ENCODE data around the gene RICTOR.

RICTOR gene

DNA sequence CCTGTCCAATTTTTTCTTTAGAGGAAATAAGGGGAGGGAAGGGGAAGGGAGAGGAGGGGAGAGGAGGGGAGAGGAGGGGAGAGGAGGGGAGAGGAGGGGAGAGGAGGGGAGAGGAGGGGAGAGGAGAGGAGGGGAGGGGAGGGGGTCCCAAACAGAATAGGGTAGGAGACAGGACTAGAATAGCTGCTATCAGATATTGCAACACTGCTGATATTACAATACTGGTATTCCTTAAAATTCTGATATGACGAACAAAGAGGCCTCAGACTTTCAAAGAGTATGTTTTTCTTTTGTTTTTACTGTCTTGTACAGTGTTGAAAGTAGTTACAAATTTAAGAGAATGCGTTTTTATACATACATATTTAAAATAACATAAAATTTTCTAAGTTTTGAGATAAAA, 67.5 kb downstream of the RICTOR start:
- no peak for TF ChIP-seq CTCF (IDR thresholded peaks at IDR 0.05; ENCODE audit: low read depth, low read length, missing control alignments)

GRCh38 chr5:39005566-39006232, 68.5 kb downstream of the RICTOR start:
- Histone ChIP-seq H3K27me3 (replicated peaks) (no peaks in the 10 kb centered on the region), H3K27ac (no peak overlapping the region), H3K4me3 (ENCODE audit: low read depth, low read length) (no peak overlapping the region), H3K36me3 (replicated peaks) (no peaks in the 10 kb centered on the region)
- peak; percentile 51 for TF ChIP-seq CTCF (IDR thresholded peaks at IDR 0.05; ENCODE audit: low read depth, low read length, missing control alignments)
- DNase-seq = peak; percentile 20
- in situ Hi-C loops (cut with HindIII; ENCODE audit: low pct_ligation_motif_present, low sequenced_read_pairs) = no loop called here

More for the DNA sequence above, 67.5 kb downstream of the RICTOR start:
- in situ Hi-C loops (cut with HindIII; ENCODE audit: low pct_ligation_motif_present, low sequenced_read_pairs) = no loop called here
- no peak overlapping the region for H3K27ac ChIP-seq
- no peak for DNase-seq
- H3K36me3 ChIP-seq (replicated peaks) = peaks cover 6% of the 10 kb centered on the region
- no peaks in the 10 kb centered on the region for H3K27me3 ChIP-seq (replicated peaks)
- no peak overlapping the region for H3K4me3 ChIP-seq (ENCODE audit: low read depth, low read length)

GRCh38 chr5:39001683-39002082, 72.5 kb downstream of the RICTOR start:
- in situ Hi-C loops (cut with HindIII; ENCODE audit: low pct_ligation_motif_present, low sequenced_read_pairs) = no loop called here
- no peak for TF ChIP-seq CTCF (IDR thresholded peaks at IDR 0.05; ENCODE audit: low read depth, low read length, missing control alignments)
- no peak for DNase-seq

GRCh38 chr5:38999037-38999436, 75.2 kb downstream of the RICTOR start:
- Histone ChIP-seq H3K27me3 (replicated peaks) (no peaks in the 10 kb centered on the region), H3K4me3 (ENCODE audit: low read depth, low read length) (no peak overlapping the region), H3K27ac (no peak overlapping the region), H3K36me3 (replicated peaks) (no peaks in the 10 kb centered on the region)
- DNase-seq = no peak
- in situ Hi-C loops (cut with HindIII; ENCODE audit: low pct_ligation_motif_present, low sequenced_read_pairs) = no loop called here
- TF ChIP-seq CTCF (IDR thresholded peaks at IDR 0.05; ENCODE audit: low read depth, low read length, missing control alignments) = no peak

More at GRCh38 chr5:39001683-39002082, 72.5 kb downstream of the RICTOR start:
- no peaks in the 10 kb centered on the region for H3K36me3 ChIP-seq (replicated peaks)
- H3K27me3 ChIP-seq (replicated peaks) = no peaks in the 10 kb centered on the region
- no peak overlapping the region for H3K27ac ChIP-seq
- no peak overlapping the region for H3K4me3 ChIP-seq (ENCODE audit: low read depth, low read length)

GRCh38 chr5:38997591-38997990, 76.6 kb downstream of the RICTOR start:
- Histone ChIP-seq H3K27me3 (replicated peaks) (no peaks in the 10 kb centered on the region), H3K36me3 (replicated peaks) (peaks cover 4% of the 10 kb centered on the region), H3K4me3 (ENCODE audit: low read depth, low read length) (no peak overlapping the region), H3K27ac (no peak overlapping the region)
- no peak for DNase-seq
- no peak for TF ChIP-seq CTCF (IDR thresholded peaks at IDR 0.05; ENCODE audit: low read depth, low read length, missing control alignments)
- in situ Hi-C loops (cut with HindIII; ENCODE audit: low pct_ligation_motif_present, low sequenced_read_pairs) = no loop called here

DNA sequence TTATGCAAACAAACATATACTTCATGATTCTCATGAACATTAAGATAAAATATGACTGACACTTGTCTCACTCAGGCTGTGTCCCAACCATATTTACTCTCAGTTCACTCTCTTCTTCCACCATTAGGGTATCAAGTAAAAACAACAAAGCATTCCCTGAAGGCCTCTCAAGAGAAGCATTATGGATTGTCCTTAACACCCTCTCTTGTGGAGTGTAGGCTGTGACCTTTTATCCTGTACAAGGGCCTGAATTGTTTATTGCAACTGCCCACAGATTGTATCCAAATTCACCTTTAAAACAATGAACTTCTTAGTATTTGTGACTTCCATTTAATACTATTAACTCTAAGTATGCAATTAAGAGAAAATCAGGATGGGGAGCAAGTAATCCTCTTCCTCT, 78.1 kb downstream of the RICTOR start:
- Histone ChIP-seq H3K27me3 (replicated peaks) (no peaks in the 10 kb centered on the region), H3K36me3 (replicated peaks) (peaks cover 4% of the 10 kb centered on the region), H3K27ac (no peak overlapping the region), H3K4me3 (ENCODE audit: low read depth, low read length) (no peak overlapping the region)
- no peak for DNase-seq
- in situ Hi-C loops (cut with HindIII; ENCODE audit: low pct_ligation_motif_present, low sequenced_read_pairs) = no loop called here
- TF ChIP-seq CTCF (IDR thresholded peaks at IDR 0.05; ENCODE audit: low read depth, low read length, missing control alignments) = no peak
